Uterus (tissue), 2 donors: ENCODE results near the gene MYCN.

Experiments used
- POLR2A ChIP-seq, 2 donors: fragments of 450-650 bp; IDR thresholded peaks; one replicate each; pipeline ENCODE4 v1.6.1; 2016; ENCODE audit warnings: antibody characterized with exemption in 2 of 2, mild to moderate bottlenecking in 1 of 2, moderate library complexity in 1 of 2
- TF ChIP-seq, protein P1 (sequence below), 4 experiments: fragments of 200-600 bp in 2 of 4; fragments of 450-650 bp in 2 of 4; sonication (generic) in 2 of 4; IDR thresholded peaks; one replicate each; pipeline ENCODE4 v1.5.1; 2016 to 2019; ENCODE audit warnings: antibody characterized with exemption in 4 of 4, mild to moderate bottlenecking in 2 of 4, moderate library complexity in 1 of 4

DNA sequence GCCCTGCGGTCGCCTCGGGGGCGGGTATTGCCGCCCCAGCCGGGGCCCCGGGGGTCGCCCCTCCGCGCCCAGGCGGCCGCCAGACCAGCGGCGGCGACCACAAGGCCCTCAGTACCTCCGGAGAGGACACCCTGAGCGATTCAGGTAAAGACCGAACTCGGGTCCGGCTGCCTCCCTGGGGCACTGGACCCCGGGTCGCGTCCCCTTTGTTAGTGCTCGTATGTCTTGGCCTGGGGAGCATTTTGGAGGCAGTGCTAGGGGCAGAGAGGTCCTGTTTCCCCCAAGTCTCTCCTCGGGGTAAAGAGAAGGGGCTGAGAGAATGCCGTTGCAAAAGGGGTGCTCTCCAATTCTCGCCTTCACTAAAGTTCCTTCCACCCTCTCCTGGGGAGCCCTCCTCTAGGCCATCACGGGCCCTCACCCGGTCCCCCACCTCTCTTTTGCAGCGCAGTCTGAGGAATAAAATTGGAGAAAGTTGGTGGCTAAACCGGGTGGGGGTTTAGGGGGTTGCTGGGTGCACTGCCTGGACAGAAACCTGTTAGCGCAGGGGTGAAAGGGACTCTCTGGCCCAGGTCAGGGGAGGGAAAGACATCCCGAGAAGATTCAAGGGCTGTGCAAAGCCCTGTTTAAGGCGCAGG, 2.5 kb downstream of the MYCN start:
- TF ChIP-seq, protein P1, sequence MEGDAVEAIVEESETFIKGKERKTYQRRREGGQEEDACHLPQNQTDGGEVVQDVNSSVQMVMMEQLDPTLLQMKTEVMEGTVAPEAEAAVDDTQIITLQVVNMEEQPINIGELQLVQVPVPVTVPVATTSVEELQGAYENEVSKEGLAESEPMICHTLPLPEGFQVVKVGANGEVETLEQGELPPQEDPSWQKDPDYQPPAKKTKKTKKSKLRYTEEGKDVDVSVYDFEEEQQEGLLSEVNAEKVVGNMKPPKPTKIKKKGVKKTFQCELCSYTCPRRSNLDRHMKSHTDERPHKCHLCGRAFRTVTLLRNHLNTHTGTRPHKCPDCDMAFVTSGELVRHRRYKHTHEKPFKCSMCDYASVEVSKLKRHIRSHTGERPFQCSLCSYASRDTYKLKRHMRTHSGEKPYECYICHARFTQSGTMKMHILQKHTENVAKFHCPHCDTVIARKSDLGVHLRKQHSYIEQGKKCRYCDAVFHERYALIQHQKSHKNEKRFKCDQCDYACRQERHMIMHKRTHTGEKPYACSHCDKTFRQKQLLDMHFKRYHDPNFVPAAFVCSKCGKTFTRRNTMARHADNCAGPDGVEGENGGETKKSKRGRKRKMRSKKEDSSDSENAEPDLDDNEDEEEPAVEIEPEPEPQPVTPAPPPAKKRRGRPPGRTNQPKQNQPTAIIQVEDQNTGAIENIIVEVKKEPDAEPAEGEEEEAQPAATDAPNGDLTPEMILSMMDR (IDR thresholded peaks at IDR 0.05), result no peak
- no peak for TF ChIP-seq POLR2A (IDR thresholded peaks at IDR 0.05)
